Measurements from ENCODE around the gene PSD4. TPM values are rescaled to one million over a fixed set of nuclear protein-coding genes. Genes with fewer than 3 reads are reported as not detected.
"Not testable (repeated sequence)": the region's sequence is repeated elsewhere in the genome, so short reads cannot be mapped to it uniquely, and the experiment has no call there.

Gene PSD4
- total and polyA plus RNA-seq, 4 experiments from 2014 or later: 11.9 to 101 (median 66.4) TPM

DNA sequence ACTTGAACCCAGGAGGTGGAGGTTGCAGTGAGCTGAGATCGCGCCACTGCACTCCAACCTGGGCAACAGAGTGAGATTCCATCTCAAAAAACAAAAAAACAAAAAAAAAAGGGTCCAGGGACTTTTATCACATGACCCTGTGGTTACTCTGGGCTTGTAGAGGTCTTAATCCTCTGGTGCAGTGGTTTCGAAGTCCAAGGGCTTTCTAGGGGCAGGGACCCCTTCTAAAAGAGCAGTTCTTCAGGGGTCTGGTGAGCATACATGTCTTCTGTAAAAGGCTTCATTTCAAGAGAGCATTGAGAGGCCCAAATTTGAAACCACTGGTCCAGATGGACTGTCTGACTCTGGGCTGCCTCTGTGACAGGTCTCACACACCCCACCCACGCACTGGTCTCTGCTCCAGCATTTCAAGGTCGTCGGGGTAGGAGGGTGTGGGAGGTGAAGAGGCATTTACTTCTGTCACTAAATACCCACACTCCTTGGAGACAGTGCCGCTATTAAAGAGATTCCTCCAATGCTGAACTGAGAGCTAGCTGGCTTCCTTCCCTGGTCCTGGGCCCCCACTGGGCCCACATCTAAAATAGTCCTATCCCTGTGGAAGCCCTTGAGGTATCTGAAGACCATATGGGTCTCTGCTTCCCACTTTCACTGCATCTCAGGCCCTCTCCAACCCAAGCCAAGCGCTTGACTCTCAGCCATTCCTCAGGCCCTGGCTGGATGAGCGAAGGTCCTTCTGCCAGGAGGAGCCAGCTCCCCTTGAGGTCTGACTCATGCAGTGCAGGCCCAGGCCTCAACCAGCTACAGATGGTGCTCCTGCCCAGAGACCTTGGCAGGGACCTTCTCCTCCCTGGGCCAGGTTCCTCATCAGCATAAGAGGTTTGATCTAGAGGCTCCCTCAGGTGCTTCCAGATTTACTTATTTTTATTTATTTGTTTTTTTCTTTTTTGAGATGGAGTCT is 60.1 kb downstream of the PSD4 start:
- Mint-ChIP-seq H3K4me3 (peak overlapping the region in 1 of 8 donors; percentile 54), H3K9me3 (peaks cover 0 to 1% (median 0%) of the 10 kb centered on the region in 8 donors), H3K36me3 (peaks cover 0 to 19% of the 10 kb centered on the region in 2 donors), H3K4me1 (peaks cover 3 to 33% (median 7%) of the 10 kb centered on the region in 4 donors), H3K27me3 (no peaks in the 10 kb centered on the region), H3K27ac (no peak overlapping the region)
- CTCF ChIA-PET (ENCODE audit: partially characterized antibody): interaction anchor here (1.3 to 3.8 kb wide), 5 partner anchors 15 to 137 kb away, joined by 5 to 20 read pairs (median 15); no protein-coding TSS in a partner anchor
- Histone ChIP-seq H3K9me3 (ENCODE audit: control insufficient read depth in 1 of 2, low read length in 2 of 2) (no peaks in the 10 kb centered on the region), H3K4me1 (ENCODE audit: insufficient read depth, low read length) (peaks cover 10% of the 10 kb centered on the region), H3K27ac (ENCODE audit: low read depth, low read length) (no peak overlapping the region), H3K36me3 (ENCODE audit: insufficient read depth, low read length) (no peaks in the 10 kb centered on the region), H3K27me3 (ENCODE audit: insufficient read depth, low read length) (no peaks in the 10 kb centered on the region), H3K4me3 (ENCODE audit: low read length in 2 of 2) (no peak overlapping the region)
- POLR2A ChIA-PET (ENCODE audit: partially characterized antibody): interaction anchor here (1.8 to 1.9 kb wide), 2 partner anchors 30 to 61 kb away, joined by 8 read pairs; partner anchors contain the start of gene PSD4
- no peak for DNase-seq
- intact Hi-C loops (cut with micrococcal nuclease): no loop called here

DNA sequence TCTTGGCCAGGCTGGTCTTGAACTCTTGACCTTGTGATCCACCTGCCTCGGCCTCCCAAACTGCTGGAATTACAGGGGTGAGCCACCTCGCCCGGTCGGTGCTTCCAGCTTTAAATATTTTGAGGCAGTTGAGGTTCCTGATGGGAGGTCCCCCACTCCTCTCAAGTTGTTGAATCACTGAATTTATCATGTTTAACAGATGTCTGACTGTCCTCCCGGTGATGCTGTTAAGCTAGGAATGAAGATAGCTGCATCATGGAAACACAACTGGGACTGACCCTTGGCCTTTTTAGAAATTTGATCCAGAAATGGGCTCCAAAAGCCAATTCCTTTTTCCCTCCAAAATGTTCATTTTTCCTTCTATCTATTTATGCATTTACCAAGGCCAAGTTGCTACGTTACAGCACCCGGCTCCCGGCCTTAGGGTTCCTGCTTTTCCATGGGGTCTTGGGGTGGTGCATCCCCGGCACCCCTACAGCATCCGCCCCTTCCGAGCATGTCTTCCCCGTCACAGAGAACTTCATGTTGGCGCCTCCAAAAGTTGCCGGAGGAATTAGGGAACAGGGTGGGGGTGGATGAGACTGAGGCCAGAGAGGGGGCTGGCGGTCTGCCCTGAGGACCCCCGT is 61.1 kb downstream of the PSD4 start:
- intact Hi-C loops (cut with micrococcal nuclease): loop anchor here (1.0 kb wide), 1 partner anchor 31 kb away; no protein-coding TSS in a partner anchor
- H3K36me3 Mint-ChIP-seq: peaks cover 0 to 19% of the 10 kb centered on the region in 2 donors
- peaks cover 3 to 33% (median 7%) of the 10 kb centered on the region in 4 donors for H3K4me1 Mint-ChIP-seq
- Histone ChIP-seq H3K4me1 (ENCODE audit: insufficient read depth, low read length) (peaks cover 10% of the 10 kb centered on the region), H3K36me3 (ENCODE audit: insufficient read depth, low read length) (no peaks in the 10 kb centered on the region), H3K27me3 (ENCODE audit: insufficient read depth, low read length) (no peaks in the 10 kb centered on the region), H3K9me3 (ENCODE audit: control insufficient read depth in 1 of 2, low read length in 2 of 2) (no peaks in the 10 kb centered on the region), H3K4me3 (ENCODE audit: low read length in 2 of 2) (peak overlapping the region in 1 of 2 donors; percentile 57), H3K27ac (ENCODE audit: low read depth, low read length) (peak overlapping the region; percentile 34)
- H3K27me3 Mint-ChIP-seq: no peaks in the 10 kb centered on the region
- H3K4me3 Mint-ChIP-seq: peak overlapping the region; percentile 22 to 94 (median 86)
- peak overlapping the region in 2 of 7 donors; percentile 93 to 95 for H3K27ac Mint-ChIP-seq
- H3K9me3 Mint-ChIP-seq: peaks cover 0 to 1% (median 0%) of the 10 kb centered on the region in 8 donors
- DNase-seq: no peak
- CTCF ChIA-PET (ENCODE audit: partially characterized antibody): interaction anchor here (0.8 to 2.8 kb wide), 8 partner anchors 14 to 155 kb away, joined by 3 to 20 read pairs (median 6); no protein-coding TSS in a partner anchor
- POLR2A ChIA-PET (ENCODE audit: partially characterized antibody): interaction anchor here (0.6 to 1.9 kb wide), 7 partner anchors 9 to 125 kb away, joined by 3 to 10 read pairs (median 3); partner anchors contain the start of gene PSD4

DNA sequence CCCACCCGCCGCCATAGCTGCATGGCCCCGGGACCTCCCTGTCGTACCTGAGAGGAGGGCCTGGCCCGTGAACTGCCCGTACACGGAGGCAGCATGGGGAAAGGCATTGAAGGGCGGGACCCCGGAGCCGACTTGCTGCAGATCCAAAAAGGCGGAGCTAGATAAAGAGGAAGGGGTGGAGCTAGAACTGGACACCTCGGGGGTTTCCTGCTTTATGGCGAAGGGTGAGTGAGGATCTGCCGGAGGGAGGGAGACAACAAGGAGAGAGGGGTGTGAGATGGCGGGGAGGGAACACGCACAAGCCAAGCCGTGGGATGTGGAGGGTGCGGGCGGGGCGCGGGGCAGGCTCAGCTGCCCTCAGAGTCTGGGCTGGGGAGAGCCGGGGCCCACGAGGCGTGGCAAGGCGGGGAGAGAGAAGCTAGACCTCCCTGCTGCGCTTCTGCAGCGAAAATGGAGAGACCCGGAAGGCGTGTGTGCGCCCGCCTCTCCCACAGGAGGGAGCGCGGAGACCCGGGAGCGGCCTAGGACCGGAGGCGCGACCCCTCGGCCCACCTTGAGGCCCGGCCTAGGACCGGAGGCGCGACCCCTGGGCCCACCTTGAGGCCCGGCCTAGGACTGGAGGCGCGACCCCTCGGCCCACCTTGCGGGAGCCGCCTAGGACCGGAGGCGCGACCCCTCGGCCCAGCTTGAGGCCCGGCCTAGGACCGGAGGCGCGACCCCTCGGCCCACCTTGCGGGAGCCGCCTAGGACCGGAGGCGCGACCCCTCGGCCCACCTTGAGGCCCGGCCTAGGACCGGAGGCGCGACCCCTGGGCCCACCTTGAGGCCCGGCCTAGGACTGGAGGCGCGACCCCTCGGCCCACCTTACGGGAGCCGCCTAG is 61.8 kb downstream of the PSD4 start:
- Histone ChIP-seq H3K4me3 (ENCODE audit: low read length in 2 of 2) (peak overlapping the region in 1 of 2 donors; percentile 57), H3K27ac (ENCODE audit: low read depth, low read length) (peak overlapping the region; percentile 34), H3K4me1 (ENCODE audit: insufficient read depth, low read length) (peaks cover 10% of the 10 kb centered on the region)
- ChIA-PET POLR2A (ENCODE audit: partially characterized antibody) (interaction anchor here (0.6 to 1.9 kb wide), 8 partner anchors 8 to 125 kb away, joined by 3 to 10 read pairs (median 3); partner anchors contain the start of gene PSD4), CTCF (ENCODE audit: partially characterized antibody) (interaction anchor here (0.8 to 2.8 kb wide), 7 partner anchors 14 to 155 kb away, joined by 3 to 20 read pairs (median 7); no protein-coding TSS in a partner anchor)
- not testable (repeated sequence) for H3K9me3 ChIP-seq (ENCODE audit: control insufficient read depth in 1 of 2, low read length in 2 of 2); H3K27me3 Mint-ChIP-seq; H3K9me3 Mint-ChIP-seq; H3K27me3 ChIP-seq (ENCODE audit: insufficient read depth, low read length); H3K36me3 ChIP-seq (ENCODE audit: insufficient read depth, low read length)
- peak overlapping the region in 6 of 7 donors; percentile 59 to 95 (median 92) for H3K27ac Mint-ChIP-seq
- intact Hi-C loops (cut with micrococcal nuclease): loop anchor here (1.0 kb wide), 1 partner anchor 31 kb away; no protein-coding TSS in a partner anchor
- peaks cover 0 to 38% (median 4%) of the 10 kb centered on the region in 4 donors for H3K4me1 Mint-ChIP-seq
- peak; percentile 14 to 88 (median 57) for DNase-seq
- H3K4me3 Mint-ChIP-seq: peak overlapping the region; percentile 71 to 94 (median 86)
- peaks cover 0 to 24% of the 10 kb centered on the region in 2 donors for H3K36me3 Mint-ChIP-seq

DNA sequence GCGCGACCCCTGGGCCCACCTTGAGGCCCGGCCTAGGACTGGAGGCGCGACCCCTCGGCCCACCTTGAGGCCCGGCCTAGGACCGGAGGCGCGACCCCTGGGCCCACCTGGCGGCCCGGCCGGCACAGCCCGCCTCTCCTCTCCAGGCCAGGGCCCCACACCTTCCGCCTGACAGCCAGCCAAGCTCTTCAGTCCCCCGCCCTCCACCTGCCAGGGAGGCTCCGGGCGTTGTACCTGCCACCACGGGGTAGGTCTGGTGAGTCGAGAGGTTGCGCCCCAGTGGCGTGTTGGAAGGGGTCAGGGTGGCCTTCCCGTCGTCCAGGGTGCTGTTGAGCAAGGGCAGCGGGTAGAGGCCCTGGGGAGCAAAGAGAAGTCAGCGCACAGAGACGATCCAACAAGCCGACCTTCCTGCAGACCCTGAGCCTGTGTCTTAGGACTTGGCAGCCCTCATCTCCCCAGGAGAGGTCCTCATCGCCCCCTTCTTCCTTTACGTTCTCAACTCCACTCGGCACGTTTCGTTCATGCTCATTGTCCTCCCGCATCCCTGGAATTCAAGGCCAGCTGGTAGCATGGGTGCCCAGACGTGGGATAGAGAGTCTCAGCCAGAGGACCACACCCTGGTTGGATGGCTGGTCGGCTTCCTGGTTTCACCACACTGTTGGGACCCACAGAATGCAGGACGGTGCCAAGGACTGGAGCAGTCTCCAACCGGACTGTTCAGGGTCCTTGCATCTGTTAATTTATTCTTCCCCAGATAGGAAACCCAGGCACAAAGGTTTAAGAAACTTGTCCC is 62.8 kb downstream of the PSD4 start:
- peak overlapping the region; percentile 15 for H3K27ac ChIP-seq (ENCODE audit: low read depth, low read length)
- H3K27me3 Mint-ChIP-seq: no peaks in the 10 kb centered on the region
- H3K36me3 Mint-ChIP-seq: peaks cover 0 to 28% of the 10 kb centered on the region in 2 donors
- intact Hi-C loops (cut with micrococcal nuclease): no loop called here
- ChIA-PET CTCF (ENCODE audit: partially characterized antibody) (interaction anchor here (2.4 to 2.8 kb wide), 2 partner anchors 33 to 134 kb away, joined by 8 to 20 read pairs; no protein-coding TSS in a partner anchor), POLR2A (ENCODE audit: partially characterized antibody) (interaction anchor here (1.5 kb wide), 1 partner anchor 14 kb away, joined by 10 read pairs; no protein-coding TSS in a partner anchor)
- peak overlapping the region in 3 of 7 donors; percentile 42 to 67 (median 60) for H3K27ac Mint-ChIP-seq
- DNase-seq: no peak
- no peaks in the 10 kb centered on the region for H3K9me3 ChIP-seq (ENCODE audit: control insufficient read depth in 1 of 2, low read length in 2 of 2)
- H3K36me3 ChIP-seq (ENCODE audit: insufficient read depth, low read length): no peaks in the 10 kb centered on the region
- peak overlapping the region in 6 of 8 donors; percentile 36 to 78 (median 68) for H3K4me3 Mint-ChIP-seq
- H3K27me3 ChIP-seq (ENCODE audit: insufficient read depth, low read length): no peaks in the 10 kb centered on the region
- H3K4me1 Mint-ChIP-seq: peaks cover 0 to 46% (median under 1%) of the 10 kb centered on the region in 4 donors
- peaks cover 0 to 1% (median 0%) of the 10 kb centered on the region in 8 donors for H3K9me3 Mint-ChIP-seq
- no peak overlapping the region for H3K4me3 ChIP-seq (ENCODE audit: low read length in 2 of 2)
- peaks cover 10% of the 10 kb centered on the region for H3K4me1 ChIP-seq (ENCODE audit: insufficient read depth, low read length)

DNA sequence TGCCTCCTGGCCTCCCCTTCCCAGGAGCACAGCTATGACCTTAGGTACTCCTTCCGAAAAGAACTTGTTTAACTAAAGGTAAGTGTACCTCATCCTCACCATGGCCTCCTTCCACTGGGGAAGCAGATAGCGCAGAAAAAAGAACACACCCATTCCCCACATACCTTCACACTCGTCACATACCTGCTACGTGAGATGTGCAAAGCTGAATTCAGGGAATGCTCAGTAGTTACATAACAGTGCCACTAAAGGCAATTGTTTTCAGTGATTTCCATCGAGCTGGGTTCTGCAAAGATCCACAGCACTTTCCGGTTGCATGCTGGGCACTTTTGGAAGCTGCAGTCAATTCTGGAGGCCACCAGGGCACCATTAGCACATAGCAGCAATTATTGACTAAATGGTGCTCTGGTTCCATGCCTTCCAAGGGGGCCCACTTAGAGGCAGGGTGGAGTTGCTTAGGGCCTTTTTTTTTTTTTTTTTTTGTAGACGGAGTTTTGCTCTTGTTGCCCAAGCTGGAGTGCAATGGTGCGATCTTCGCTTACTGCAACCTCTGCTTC is 63.9 kb downstream of the PSD4 start:
- H3K4me1 Mint-ChIP-seq: peaks cover 0 to 49% (median under 1%) of the 10 kb centered on the region in 4 donors

More for the DNA sequence above, 63.9 kb downstream of the PSD4 start:
- no peaks in the 10 kb centered on the region for H3K27me3 ChIP-seq (ENCODE audit: insufficient read depth, low read length)
- H3K27ac ChIP-seq (ENCODE audit: low read depth, low read length): no peak overlapping the region
- H3K27ac Mint-ChIP-seq: peak overlapping the region in 1 of 7 donors; percentile 60
- peak overlapping the region in 4 of 8 donors; percentile 17 to 78 (median 24) for H3K4me3 Mint-ChIP-seq
- no peak overlapping the region for H3K4me3 ChIP-seq (ENCODE audit: low read length in 2 of 2)
- POLR2A ChIA-PET (ENCODE audit: partially characterized antibody): interaction anchor here (0.7 kb wide), 1 partner anchor 148 kb away, joined by 3 read pairs; no protein-coding TSS in a partner anchor
- CTCF ChIA-PET (ENCODE audit: partially characterized antibody): interaction anchor here (0.9 to 3.6 kb wide), 5 partner anchors 10 to 158 kb away, joined by 3 to 20 read pairs (median 4); no protein-coding TSS in a partner anchor
- peaks cover 0 to 1% (median 0%) of the 10 kb centered on the region in 8 donors for H3K9me3 Mint-ChIP-seq
- DNase-seq: no peak
- H3K27me3 Mint-ChIP-seq: no peaks in the 10 kb centered on the region
- H3K9me3 ChIP-seq (ENCODE audit: control insufficient read depth in 1 of 2, low read length in 2 of 2): no peaks in the 10 kb centered on the region
- H3K36me3 Mint-ChIP-seq: peaks cover 0 to 28% of the 10 kb centered on the region in 2 donors
- H3K36me3 ChIP-seq (ENCODE audit: insufficient read depth, low read length): no peaks in the 10 kb centered on the region
- intact Hi-C loops (cut with micrococcal nuclease): no loop called here
- peaks cover 10% of the 10 kb centered on the region for H3K4me1 ChIP-seq (ENCODE audit: insufficient read depth, low read length)

Data from CD4-positive, alpha-beta memory T cell (primary cell).